Inferior parietal cortex (tissue), 1 donor: Measurements from ENCODE around the gene NRL.

ENCODE experiments used
- DNase-seq: peaks from one replicate; pipeline ENCODE4 v3.0.0-alpha.2; 2016; ENCODE audit errors: extremely low spot score

The NRL gene

GRCh38 chr14:24144451-24144850 is 29.7 kb upstream of the NRL start:
- no peak for DNase-seq

GRCh38 chr14:24143511-24143910 is 28.8 kb upstream of the NRL start:
- DNase-seq: no peak

GRCh38 chr14:24141097-24141880 is 26.5 kb upstream of the NRL start, which contains the start of gene EMC9:
Gene EMC9, minus strand, starts transcription at chr14:24141591. Its CDS starts 287 bp downstream, at chr14:24141304.
- DNase-seq: peak; percentile 99

GRCh38 chr14:24139272-24139934 is 24.7 kb upstream of the NRL start:
- DNase-seq: no peak

GRCh38 chr14:24138396-24139271 is 23.9 kb upstream of the NRL start:
- no peak for DNase-seq

GRCh38 chr14:24137529-24138395 is 23.0 kb upstream of the NRL start:
- no peak for DNase-seq

- no peak for DNase-seq
Measured at GRCh38 chr14:24136684-24137528, 22.2 kb upstream of the NRL start.

GRCh38 chr14:24135834-24136683 is 21.3 kb upstream of the NRL start, which contains the start of gene PSME1:
Gene PSME1, plus strand, starts transcription at chr14:24136194. Its CDS starts 69 bp downstream, at chr14:24136263.
- DNase-seq: peak; percentile 83

- no peak for DNase-seq
Measured at GRCh38 chr14:24135584-24135833, 20.8 kb upstream of the NRL start.

- no peak for DNase-seq
Measured at GRCh38 chr14:24133735-24134134, 19.0 kb upstream of the NRL start.

GRCh38 chr14:24132976-24133375 is 18.2 kb upstream of the NRL start:
- no peak for DNase-seq

GRCh38 chr14:24132061-24132685 is 17.4 kb upstream of the NRL start:
- no peak for DNase-seq

- DNase-seq: no peak
Measured at GRCh38 chr14:24131549-24131966, 16.8 kb upstream of the NRL start.

- DNase-seq: no peak
Measured at GRCh38 chr14:24130717-24131548, 16.2 kb upstream of the NRL start.

- no peak for DNase-seq
Measured at GRCh38 chr14:24130380-24130716, 15.6 kb upstream of the NRL start, which contains the start of gene FITM1. Gene FITM1, plus strand, starts transcription at chr14:24130659. Its CDS starts 905 bp downstream, at chr14:24131564.

- no peak for DNase-seq
Measured at GRCh38 chr14:24129410-24129998, 14.8 kb upstream of the NRL start.

- no peak for DNase-seq
Measured at GRCh38 chr14:24127673-24128072, 12.9 kb upstream of the NRL start.

- no peak for DNase-seq
Measured at GRCh38 chr14:24126939-24127338, 12.2 kb upstream of the NRL start.
